Activated T-cell treated with anti-CD3 and anti-CD28 coated beads for 4 hours (primary cell): Measurements from ENCODE around the gene ANKZF1.
"Not testable (repeated sequence)": the region's sequence is repeated elsewhere in the genome, so short reads cannot be mapped to it uniquely, and the experiment has no call there.

Experiments used
- DNase-seq: peaks from one replicate; pipeline ENCODE4 v3.0.0-alpha.2; 2020

The ANKZF1 gene, protein sequence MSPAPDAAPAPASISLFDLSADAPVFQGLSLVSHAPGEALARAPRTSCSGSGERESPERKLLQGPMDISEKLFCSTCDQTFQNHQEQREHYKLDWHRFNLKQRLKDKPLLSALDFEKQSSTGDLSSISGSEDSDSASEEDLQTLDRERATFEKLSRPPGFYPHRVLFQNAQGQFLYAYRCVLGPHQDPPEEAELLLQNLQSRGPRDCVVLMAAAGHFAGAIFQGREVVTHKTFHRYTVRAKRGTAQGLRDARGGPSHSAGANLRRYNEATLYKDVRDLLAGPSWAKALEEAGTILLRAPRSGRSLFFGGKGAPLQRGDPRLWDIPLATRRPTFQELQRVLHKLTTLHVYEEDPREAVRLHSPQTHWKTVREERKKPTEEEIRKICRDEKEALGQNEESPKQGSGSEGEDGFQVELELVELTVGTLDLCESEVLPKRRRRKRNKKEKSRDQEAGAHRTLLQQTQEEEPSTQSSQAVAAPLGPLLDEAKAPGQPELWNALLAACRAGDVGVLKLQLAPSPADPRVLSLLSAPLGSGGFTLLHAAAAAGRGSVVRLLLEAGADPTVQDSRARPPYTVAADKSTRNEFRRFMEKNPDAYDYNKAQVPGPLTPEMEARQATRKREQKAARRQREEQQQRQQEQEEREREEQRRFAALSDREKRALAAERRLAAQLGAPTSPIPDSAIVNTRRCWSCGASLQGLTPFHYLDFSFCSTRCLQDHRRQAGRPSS

GRCh38 chr2:219229305-219230058 is at the start of gene ANKZF1, which contains the start of gene ATG9A:
Gene ANKZF1, plus strand, starts transcription at chr2:219229806. Its CDS starts 452 bp downstream, at chr2:219230258.
Gene ATG9A, minus strand, starts transcription at chr2:219229636. Its CDS starts 1,612 bp downstream, at chr2:219228024.
- peak; percentile 97 for DNase-seq

- no peak for DNase-seq
These were observed 48.6 kb upstream of the ANKZF1 start for GRCh38 chr2:219180961-219181360.

DNA sequence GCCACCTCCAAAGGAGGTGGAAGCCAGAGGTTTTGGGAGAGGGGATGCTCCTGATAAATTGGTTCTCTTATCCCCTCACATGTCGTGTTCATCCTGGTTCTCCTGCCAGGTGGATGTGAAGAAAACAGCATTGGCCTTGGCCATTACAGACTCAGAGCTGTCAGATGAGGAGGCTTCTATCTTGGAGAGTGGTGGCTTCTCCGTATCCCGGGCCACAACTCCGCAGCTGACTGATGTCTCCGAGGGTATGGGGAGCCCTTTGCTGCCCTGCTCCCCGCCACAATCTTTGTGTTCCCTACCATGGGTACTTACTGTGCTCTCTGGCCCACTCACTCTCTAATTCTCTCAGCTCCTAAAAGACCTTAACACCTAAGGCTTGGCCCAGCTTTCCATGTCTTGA is 48.1 kb upstream of the ANKZF1 start:
- no peak for DNase-seq

DNA sequence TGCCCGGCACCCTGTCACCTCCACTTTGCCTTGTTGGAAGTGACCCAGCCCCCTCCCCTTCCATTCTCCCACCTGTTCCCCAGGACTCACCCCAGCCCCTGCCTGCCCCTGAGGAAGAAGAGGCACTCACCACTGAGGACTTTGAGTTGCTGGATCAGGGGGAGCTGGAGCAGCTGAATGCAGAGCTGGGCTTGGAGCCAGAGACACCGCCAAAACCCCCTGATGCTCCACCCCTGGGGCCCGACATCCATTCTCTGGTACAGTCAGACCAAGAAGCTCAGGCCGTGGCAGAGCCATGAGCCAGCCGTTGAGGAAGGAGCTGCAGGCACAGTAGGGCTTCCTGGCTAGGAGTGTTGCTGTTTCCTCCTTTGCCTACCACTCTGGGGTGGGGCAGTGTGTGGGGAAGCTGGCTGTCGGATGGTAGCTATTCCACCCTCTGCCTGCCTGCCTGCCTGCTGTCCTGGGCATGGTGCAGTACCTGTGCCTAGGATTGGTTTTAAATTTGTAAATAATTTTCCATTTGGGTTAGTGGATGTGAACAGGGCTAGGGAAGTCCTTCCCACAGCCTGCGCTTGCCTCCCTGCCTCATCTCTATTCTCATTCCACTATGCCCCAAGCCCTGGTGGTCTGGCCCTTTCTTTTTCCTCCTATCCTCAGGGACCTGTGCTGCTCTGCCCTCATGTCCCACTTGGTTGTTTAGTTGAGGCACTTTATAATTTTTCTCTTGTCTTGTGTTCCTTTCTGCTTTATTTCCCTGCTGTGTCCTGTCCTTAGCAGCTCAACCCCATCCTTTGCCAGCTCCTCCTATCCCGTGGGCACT is 47.1 kb upstream of the ANKZF1 start:
- DNase-seq = no peak

- no peak for DNase-seq
These were observed 46.3 kb upstream of the ANKZF1 start for GRCh38 chr2:219183151-219183772.

- no peak for DNase-seq
These were observed 45.5 kb upstream of the ANKZF1 start for GRCh38 chr2:219184121-219184520.

- no peak for DNase-seq
These were observed 42.7 kb upstream of the ANKZF1 start for GRCh38 chr2:219186754-219187456.

DNA sequence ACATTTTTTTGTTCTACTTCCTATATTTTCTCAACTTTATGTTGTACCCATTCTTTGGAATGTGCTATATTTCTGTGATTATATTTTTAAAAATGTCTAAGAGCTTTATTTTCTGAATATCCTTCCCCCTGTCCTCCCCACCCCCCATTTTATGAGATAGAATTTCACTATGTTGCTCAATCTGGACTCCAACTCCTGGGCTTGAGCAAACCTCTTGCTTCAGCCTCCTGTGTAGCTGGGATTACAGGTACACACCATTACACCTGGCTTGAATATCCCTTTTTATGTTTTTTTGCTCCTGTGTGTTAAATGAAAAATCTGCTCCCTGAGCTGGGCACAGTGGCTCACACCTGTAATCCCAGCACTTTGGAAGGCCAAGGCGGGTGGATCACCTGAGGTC is 32.2 kb upstream of the ANKZF1 start:
- DNase-seq = no peak

- DNase-seq = no peak
These were observed 30.6 kb upstream of the ANKZF1 start for GRCh38 chr2:219198974-219199373.

- DNase-seq = no peak
These were observed 30.0 kb upstream of the ANKZF1 start for GRCh38 chr2:219199470-219200211.

GRCh38 chr2:219200502-219201326 is 28.9 kb upstream of the ANKZF1 start:
- not testable (repeated sequence) for DNase-seq

DNA sequence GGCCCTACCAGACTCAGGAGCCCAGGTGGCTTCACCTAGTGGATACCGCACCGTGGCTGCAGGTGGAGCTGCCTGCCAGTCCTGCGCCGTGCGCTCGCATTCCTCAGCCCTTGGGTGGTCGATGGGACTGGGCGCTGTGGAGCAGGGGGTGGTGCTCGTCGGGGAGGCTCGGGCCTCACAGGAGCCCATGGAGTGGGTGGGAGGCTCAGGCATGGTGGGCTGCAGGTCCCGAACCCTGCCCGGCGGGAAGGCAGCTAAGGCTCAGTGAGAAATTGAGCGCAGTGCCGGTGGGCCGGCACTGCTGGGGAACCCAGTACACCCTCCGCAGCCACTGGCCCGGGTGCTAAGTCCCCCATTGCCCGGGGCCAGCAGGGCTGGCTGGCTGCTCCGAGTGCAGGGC is 28.3 kb upstream of the ANKZF1 start:
- not testable (repeated sequence) for DNase-seq

GRCh38 chr2:219204425-219205164 is 25.0 kb upstream of the ANKZF1 start:
- no peak for DNase-seq

GRCh38 chr2:219205165-219205538 is 24.5 kb upstream of the ANKZF1 start:
- DNase-seq = no peak

GRCh38 chr2:219205981-219206327 is 23.7 kb upstream of the ANKZF1 start:
- DNase-seq = no peak

DNA sequence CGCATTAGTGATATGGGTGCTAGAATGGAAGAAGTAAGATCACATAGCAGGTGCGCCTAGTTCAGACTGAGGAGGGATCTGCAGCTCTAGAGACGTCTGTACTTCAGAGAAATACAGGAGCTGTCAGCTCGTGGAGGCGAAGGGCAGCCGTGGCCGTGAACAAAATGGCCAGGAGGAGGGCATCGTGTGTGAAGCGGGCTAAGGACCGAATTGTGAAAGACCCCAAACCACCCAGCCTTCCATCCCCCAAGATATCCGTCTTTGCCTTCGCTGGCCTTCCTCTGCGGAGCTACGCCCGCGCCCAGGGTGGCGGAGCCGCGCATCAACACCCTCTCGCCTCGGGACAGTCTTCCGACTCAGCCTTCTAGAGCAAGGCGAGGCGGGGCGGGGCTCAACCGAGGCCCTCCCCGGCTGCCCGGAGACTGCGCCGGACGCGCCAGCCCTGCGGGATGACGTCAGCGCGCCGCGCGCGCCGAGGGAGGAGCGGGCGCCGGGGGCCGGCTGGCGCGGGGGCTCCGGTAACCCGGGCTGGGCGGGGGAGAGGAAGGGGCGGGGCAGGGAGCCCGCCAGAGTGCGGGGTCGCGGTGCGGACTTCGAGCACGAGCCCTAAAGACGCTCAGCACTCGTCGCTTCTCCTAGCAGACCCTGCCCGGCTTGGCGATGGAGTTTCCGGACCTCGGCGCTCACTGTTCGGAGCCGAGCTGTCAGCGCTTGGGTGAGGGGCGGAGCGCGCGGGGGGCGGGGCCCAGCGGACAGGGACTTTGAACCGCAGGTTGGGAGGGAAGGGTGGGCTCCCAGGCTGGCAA is 23.1 kb upstream of the ANKZF1 start, which contains the start of gene ZFAND2B:
Gene ZFAND2B, plus strand, starts transcription at position 455 of the 806 bp plus-strand sequence. Its CDS starts 206 bp downstream, at position 661.
- peak; percentile 92 for DNase-seq

GRCh38 chr2:219207134-219207883 is 22.3 kb upstream of the ANKZF1 start:
- no peak for DNase-seq
